22Rv1 (cell line): ENCODE results near the gene ZEB1.

ENCODE experiments used
- CTCF ChIP-seq: fragments of 450-650 bp; IDR thresholded peaks from 2 replicates; pipeline ENCODE4 v1.5.1; 2017; ENCODE audit warnings: mild to moderate bottlenecking
- ZFX ChIP-seq: fragments of 450-650 bp; IDR thresholded peaks from 2 replicates; pipeline ENCODE4 v1.6.1; 2017; ENCODE audit warnings: antibody characterized with exemption, borderline replicate concordance

DNA sequence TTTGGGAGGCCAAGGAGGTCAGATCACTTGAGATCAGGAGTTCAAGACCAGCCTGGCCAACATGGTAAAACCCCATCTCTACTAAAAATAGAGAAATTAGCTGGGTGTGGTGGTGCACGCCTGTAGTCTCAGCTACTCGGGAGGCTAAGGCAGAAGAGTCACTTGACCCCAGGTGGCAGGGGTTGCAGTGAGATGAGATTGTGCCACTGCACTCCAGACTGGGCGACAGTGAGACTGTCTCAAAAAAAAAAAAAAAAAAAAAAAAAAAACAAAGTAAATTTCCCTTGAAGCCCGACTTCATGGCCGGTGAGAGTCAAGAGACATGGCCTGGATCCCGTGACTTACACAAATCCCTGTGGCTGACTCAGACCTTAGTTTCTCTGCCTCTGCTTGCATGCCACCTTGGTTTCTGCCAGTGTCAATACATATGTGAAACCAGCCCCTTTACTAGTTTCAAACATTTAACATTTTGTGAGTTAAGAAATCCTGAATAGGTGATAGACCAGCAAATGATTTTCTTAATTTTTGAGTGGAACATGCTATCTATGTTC lies 62.8 kb downstream of the ZEB1 start:
- TF ChIP-seq CTCF (no peak), ZFX (no peak)
